Panc1 (cell line): ENCODE data around the gene CUEDC1. TPM values are rescaled to one million over a fixed set of nuclear protein-coding genes. Genes with fewer than 3 reads are reported as not detected.

Experiments used
- ATAC-seq: fragments of 200-7000 bp; cut with Tn5 transposase; 2 replicates; pipeline ENCODE4 v1.9.1; 2020; ENCODE audit warnings: mild to moderate bottlenecking, moderate library complexity
- BruUV-seq: library from RNA; stranded (reverse); fragments of 400-500 nt; replicated peaks from 2 replicates; lab custom pipeline; 2021; lab: Mats Ljungman, UMichigan
- CTCF ChIA-PET: fragments of 300-600 bp; sonication (Branson Sonifier 250); formaldehyde crosslinking; loops from one replicate; lab custom pipeline; 2022; ENCODE audit warnings: antibody characterized with exemption; lab: Charles Lee
- POLR2A ChIA-PET: fragments of 300-600 bp; sonication (Branson Sonifier 250); formaldehyde crosslinking; loops from one replicate; lab custom pipeline; 2022; ENCODE audit warnings: antibody characterized with exemption; lab: Charles Lee
- DNase-seq: peaks from one replicate; pipeline ENCODE4 v3.0.0-alpha.2; 2010; ENCODE audit warnings: low read depth, low spot score
- H3K27ac ChIP-seq: 2 replicates; pipeline ENCODE4 v1.5.1; 2011; ENCODE audit warnings: mild to moderate bottlenecking, low read length, inconsistent platforms
- H3K27me3 ChIP-seq: fragments of 200-500 bp; sonication (Bioruptor generic); 2 replicates; pipeline ENCODE4 v1.6.0; 2014; ENCODE audit warnings: low read length, inconsistent platforms; ENCODE audit not compliant: control insufficient read depth, insufficient read depth
- H3K36me3 ChIP-seq: fragments of 200-500 bp; sonication (Bioruptor generic); 2 replicates; pipeline ENCODE4 v1.5.1; 2014; ENCODE audit warnings: inconsistent platforms, mild to moderate bottlenecking, low read length, moderate library complexity; ENCODE audit not compliant: control insufficient read depth, insufficient read depth
- H3K4me1 ChIP-seq: 2 replicates; pipeline ENCODE4 v1.5.1; 2011; ENCODE audit warnings: inconsistent platforms, mild to moderate bottlenecking, low read length, moderate library complexity; ENCODE audit not compliant: control insufficient read depth, insufficient read depth
- H3K4me3 ChIP-seq, 2 experiments: 2 replicates each; pipeline ENCODE4 v1.5.1; 2011 to 2012; ENCODE audit warnings: low read depth in 2 of 2, low read length in 2 of 2, mild to moderate bottlenecking in 2 of 2, inconsistent platforms in 1 of 2, moderate library complexity in 1 of 2
- H3K9me3 ChIP-seq: fragments of 200-500 bp; sonication (Bioruptor generic); 2 replicates; pipeline ENCODE4 v1.5.1; 2014; ENCODE audit warnings: low read depth, mild to moderate bottlenecking, inconsistent platforms, low read length, moderate library complexity; ENCODE audit not compliant: control insufficient read depth, insufficient read depth
- POLR2AphosphoS5 ChIP-seq: IDR thresholded peaks from 2 replicates; pipeline ENCODE4 v1.6.1; 2012; ENCODE audit warnings: mild to moderate bottlenecking, low read depth, low read length, moderate library complexity
- SIN3A ChIP-seq: IDR thresholded peaks from 2 replicates; pipeline ENCODE4 v1.6.1; 2012; ENCODE audit warnings: low read depth, mild to moderate bottlenecking, low read length, moderate library complexity, borderline replicate concordance; ENCODE audit not compliant: insufficient read depth
- TCF7L2 ChIP-seq: IDR thresholded peaks from 2 replicates; pipeline ENCODE4 v1.6.1; 2011; ENCODE audit warnings: mild to moderate bottlenecking, low read depth, low read length, inconsistent platforms
- in situ Hi-C: cut with HindIII; loops from 2 replicates; pipeline ENCODE4 v1.10.0; 2016; ENCODE audit warnings: low sequenced_read_pairs, low pct_unique_long_range_greater_than_20kb
- intact Hi-C: fragments of 100-400 bp; cut with micrococcal nuclease; formaldehyde crosslinking; loops from one replicate; pipeline ENCODE4 v1.10.0; 2022; ENCODE audit not compliant: unreplicated experiment
- total RNA-seq: library from RNA; stranded (reverse); gene quantifications from one replicate; pipeline ENCODE4 v1.2.1, GENCODE V29; 2021; ENCODE audit not compliant: unreplicated experiment
- TF ChIP-seq, protein P1 (sequence below), 2 experiments: IDR thresholded peaks; 2 replicates each; pipeline ENCODE4 v1.6.1; 2011 to 2012; ENCODE audit warnings: low read depth in 2 of 2, control low read depth in 1 of 2, low read length in 1 of 2, mild to moderate bottlenecking in 1 of 2, moderate library complexity in 1 of 2; ENCODE audit not compliant: insufficient read depth in 1 of 2
- TF ChIP-seq, protein P2 (sequence below): fragments of 450-650 bp; IDR thresholded peaks from 2 replicates; pipeline ENCODE4 v1.5.1; 2017; ENCODE audit warnings: mild to moderate bottlenecking

CUEDC1 gene
- total RNA-seq, 1 experiment from 2014 or later: 103 TPM

DNA sequence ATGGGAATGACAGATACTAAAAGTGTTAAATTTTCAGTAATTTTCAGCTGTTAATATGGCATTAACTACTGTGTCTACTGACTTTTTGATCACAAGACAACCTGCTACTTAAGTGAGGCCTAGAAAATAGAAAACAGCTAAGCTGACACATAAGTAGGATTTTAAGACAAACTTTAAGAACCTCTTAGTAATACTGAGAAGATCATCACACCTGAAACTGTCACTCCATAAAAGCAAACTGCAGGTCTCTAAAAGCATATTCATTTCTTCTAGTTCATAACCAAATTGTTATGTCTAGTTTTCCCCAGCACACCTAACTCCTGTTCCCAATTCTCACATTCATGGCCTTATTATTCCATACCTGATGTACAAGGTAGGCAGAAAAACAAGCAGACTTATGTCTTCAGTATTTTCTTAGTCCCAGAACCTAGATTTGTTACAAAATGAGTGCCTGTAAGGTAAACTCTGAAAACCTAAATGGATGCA is 43.8 kb upstream of the CUEDC1 start:
- H3K9me3 ChIP-seq: no peaks in the 10 kb centered on the region
- peaks cover 68% of the 10 kb centered on the region for H3K36me3 ChIP-seq
- H3K27me3 ChIP-seq: no peaks in the 10 kb centered on the region
- TF ChIP-seq SIN3A: no peak
- intact Hi-C loops: no loop called here
- peaks cover 83% of the 10 kb centered on the region for H3K4me1 ChIP-seq
- H3K27ac ChIP-seq: no peak overlapping the region
- ATAC-seq: no peak
- TSS peak; percentile 0 for BruUV-seq
- H3K4me3 ChIP-seq: no peak overlapping the region
- no peak for DNase-seq
- in situ Hi-C loops: loop anchor here (5.0 kb wide), 1 partner anchor 142 kb away; no protein-coding TSS in a partner anchor
- CTCF ChIA-PET: interaction anchor here (0.6 to 1.6 kb wide), 13 partner anchors 9 to 149 kb away, joined by 3 to 9 read pairs (median 4); partner anchors contain the start of gene MRPS23
- POLR2A ChIA-PET: interaction anchor here (0.8 to 1.8 kb wide), 5 partner anchors 8 to 148 kb away, joined by 3 to 10 read pairs (median 5); partner anchors contain the start of gene SRSF1

DNA sequence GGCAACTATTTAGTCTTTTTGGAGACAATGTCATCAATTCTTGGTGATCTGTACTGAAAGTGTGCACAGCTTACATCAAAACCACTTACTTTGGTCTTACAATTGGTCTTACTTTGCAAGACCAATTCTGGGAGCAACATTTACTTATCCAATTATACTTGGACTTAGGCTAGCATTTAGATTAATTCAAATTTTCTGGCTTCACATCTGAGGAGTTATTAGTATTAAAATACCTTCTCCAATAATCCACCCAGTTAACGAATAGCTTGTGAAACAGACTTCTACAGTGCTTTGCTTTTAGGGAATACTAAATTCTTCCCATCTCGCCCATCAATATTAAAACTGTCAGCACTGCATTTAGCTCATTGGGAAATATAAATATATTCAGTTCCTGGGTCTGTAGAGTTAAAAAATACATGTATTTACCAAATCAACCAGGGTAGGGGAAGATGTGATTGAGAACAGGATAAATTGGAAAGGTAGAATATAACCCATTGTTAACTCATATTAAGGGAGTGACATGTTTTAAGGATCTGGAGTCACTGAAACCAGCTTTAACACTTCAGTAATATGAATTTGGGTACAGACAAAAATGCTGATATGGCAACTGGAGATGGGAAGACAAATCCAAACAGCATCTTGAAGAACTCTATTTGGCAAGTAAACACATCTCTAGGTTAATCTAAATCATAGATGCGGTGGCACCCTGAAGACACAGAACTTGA is 42.0 kb upstream of the CUEDC1 start:
- ChIA-PET CTCF (no interaction called here), POLR2A (interaction anchor here (0.6 to 1.0 kb wide), 2 partner anchors 137 to 915 kb away, joined by 4 to 6 read pairs; no protein-coding TSS in a partner anchor)
- H3K27ac ChIP-seq: no peak overlapping the region
- no TSS peak for BruUV-seq
- TF ChIP-seq POLR2AphosphoS5 (peak; percentile 26; the same call in 1 of the 2 replicates), SIN3A (no peak)
- DNase-seq (no peak), ATAC-seq (no peak)
- H3K4me1 ChIP-seq: peaks cover 79% of the 10 kb centered on the region
- H3K9me3 ChIP-seq: no peaks in the 10 kb centered on the region
- intact Hi-C loops (no loop called here), in situ Hi-C loops (loop anchor here (5.0 kb wide), 1 partner anchor 140 kb away; no protein-coding TSS in a partner anchor)
- peaks cover 52% of the 10 kb centered on the region for H3K36me3 ChIP-seq
- H3K27me3 ChIP-seq: no peaks in the 10 kb centered on the region
- no peak overlapping the region for H3K4me3 ChIP-seq

GRCh38 chr17:57995076-57995956 is 40.1 kb upstream of the CUEDC1 start:
- in situ Hi-C loops (loop anchor here (5.0 kb wide), 1 partner anchor 138 kb away; no protein-coding TSS in a partner anchor), intact Hi-C loops (loop anchor here (2.0 kb wide), 1 partner anchor 137 kb away; no protein-coding TSS in a partner anchor)
- ATAC-seq (peak; percentile 75), DNase-seq (peak; percentile 52)
- Histone ChIP-seq H3K4me1 (peaks cover 80% of the 10 kb centered on the region), H3K27me3 (no peaks in the 10 kb centered on the region), H3K9me3 (no peaks in the 10 kb centered on the region), H3K36me3 (peaks cover 35% of the 10 kb centered on the region), H3K4me3 (no peak overlapping the region), H3K27ac (peak overlapping the region; percentile 73)
- no peak for TF ChIP-seq SIN3A
- TF ChIP-seq POLR2AphosphoS5: peak; percentile 58
- TF ChIP-seq TCF7L2: peak; percentile 38; the same call in 1 of the 2 replicates
- TF ChIP-seq, protein P1, sequence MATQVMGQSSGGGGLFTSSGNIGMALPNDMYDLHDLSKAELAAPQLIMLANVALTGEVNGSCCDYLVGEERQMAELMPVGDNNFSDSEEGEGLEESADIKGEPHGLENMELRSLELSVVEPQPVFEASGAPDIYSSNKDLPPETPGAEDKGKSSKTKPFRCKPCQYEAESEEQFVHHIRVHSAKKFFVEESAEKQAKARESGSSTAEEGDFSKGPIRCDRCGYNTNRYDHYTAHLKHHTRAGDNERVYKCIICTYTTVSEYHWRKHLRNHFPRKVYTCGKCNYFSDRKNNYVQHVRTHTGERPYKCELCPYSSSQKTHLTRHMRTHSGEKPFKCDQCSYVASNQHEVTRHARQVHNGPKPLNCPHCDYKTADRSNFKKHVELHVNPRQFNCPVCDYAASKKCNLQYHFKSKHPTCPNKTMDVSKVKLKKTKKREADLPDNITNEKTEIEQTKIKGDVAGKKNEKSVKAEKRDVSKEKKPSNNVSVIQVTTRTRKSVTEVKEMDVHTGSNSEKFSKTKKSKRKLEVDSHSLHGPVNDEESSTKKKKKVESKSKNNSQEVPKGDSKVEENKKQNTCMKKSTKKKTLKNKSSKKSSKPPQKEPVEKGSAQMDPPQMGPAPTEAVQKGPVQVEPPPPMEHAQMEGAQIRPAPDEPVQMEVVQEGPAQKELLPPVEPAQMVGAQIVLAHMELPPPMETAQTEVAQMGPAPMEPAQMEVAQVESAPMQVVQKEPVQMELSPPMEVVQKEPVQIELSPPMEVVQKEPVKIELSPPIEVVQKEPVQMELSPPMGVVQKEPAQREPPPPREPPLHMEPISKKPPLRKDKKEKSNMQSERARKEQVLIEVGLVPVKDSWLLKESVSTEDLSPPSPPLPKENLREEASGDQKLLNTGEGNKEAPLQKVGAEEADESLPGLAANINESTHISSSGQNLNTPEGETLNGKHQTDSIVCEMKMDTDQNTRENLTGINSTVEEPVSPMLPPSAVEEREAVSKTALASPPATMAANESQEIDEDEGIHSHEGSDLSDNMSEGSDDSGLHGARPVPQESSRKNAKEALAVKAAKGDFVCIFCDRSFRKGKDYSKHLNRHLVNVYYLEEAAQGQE (IDR thresholded peaks at IDR 0.05; ENCODE audit: insufficient read depth in 1 of 2, low read depth in 2 of 2, low read length in 1 of 2): no peak
- TF ChIP-seq, protein P2, sequence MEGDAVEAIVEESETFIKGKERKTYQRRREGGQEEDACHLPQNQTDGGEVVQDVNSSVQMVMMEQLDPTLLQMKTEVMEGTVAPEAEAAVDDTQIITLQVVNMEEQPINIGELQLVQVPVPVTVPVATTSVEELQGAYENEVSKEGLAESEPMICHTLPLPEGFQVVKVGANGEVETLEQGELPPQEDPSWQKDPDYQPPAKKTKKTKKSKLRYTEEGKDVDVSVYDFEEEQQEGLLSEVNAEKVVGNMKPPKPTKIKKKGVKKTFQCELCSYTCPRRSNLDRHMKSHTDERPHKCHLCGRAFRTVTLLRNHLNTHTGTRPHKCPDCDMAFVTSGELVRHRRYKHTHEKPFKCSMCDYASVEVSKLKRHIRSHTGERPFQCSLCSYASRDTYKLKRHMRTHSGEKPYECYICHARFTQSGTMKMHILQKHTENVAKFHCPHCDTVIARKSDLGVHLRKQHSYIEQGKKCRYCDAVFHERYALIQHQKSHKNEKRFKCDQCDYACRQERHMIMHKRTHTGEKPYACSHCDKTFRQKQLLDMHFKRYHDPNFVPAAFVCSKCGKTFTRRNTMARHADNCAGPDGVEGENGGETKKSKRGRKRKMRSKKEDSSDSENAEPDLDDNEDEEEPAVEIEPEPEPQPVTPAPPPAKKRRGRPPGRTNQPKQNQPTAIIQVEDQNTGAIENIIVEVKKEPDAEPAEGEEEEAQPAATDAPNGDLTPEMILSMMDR: peak; percentile 81
- CTCF ChIA-PET: interaction anchor here (0.6 to 1.8 kb wide), 3 partner anchors 136 to 159 kb away, joined by 5 to 9 read pairs (median 5); no protein-coding TSS in a partner anchor
- POLR2A ChIA-PET: interaction anchor here (0.7 to 1.2 kb wide), 3 partner anchors 9 to 120 kb away, joined by 3 to 4 read pairs (median 4); no protein-coding TSS in a partner anchor
- BruUV-seq: no TSS peak
